Panc1 (cell line): Measurements from ENCODE around the gene C22orf39. TPM values are rescaled to one million over a fixed set of nuclear protein-coding genes. Genes with fewer than 3 reads are reported as not detected.

Experiments
- ATAC-seq: fragments of 200-7000 bp; cut with Tn5 transposase; 2 replicates; pipeline ENCODE4 v1.9.1; 2020; ENCODE audit warnings: mild to moderate bottlenecking, moderate library complexity
- BruUV-seq: library from RNA; stranded (reverse); fragments of 400-500 nt; replicated peaks from 2 replicates; lab custom pipeline; 2021; lab: Mats Ljungman, UMichigan
- CTCF ChIA-PET: fragments of 300-600 bp; sonication (Branson Sonifier 250); formaldehyde crosslinking; loops from one replicate; lab custom pipeline; 2022; ENCODE audit warnings: antibody characterized with exemption; lab: Charles Lee
- POLR2A ChIA-PET: fragments of 300-600 bp; sonication (Branson Sonifier 250); formaldehyde crosslinking; loops from one replicate; lab custom pipeline; 2022; ENCODE audit warnings: antibody characterized with exemption; lab: Charles Lee
- DNase-seq: peaks from one replicate; pipeline ENCODE4 v3.0.0-alpha.2; 2010; ENCODE audit warnings: low read depth, low spot score
- H3K27ac ChIP-seq: 2 replicates; pipeline ENCODE4 v1.5.1; 2011; ENCODE audit warnings: mild to moderate bottlenecking, low read length, inconsistent platforms
- H3K27me3 ChIP-seq: fragments of 200-500 bp; sonication (Bioruptor generic); 2 replicates; pipeline ENCODE4 v1.6.0; 2014; ENCODE audit warnings: low read length, inconsistent platforms; ENCODE audit not compliant: control insufficient read depth, insufficient read depth
- H3K36me3 ChIP-seq: fragments of 200-500 bp; sonication (Bioruptor generic); 2 replicates; pipeline ENCODE4 v1.5.1; 2014; ENCODE audit warnings: inconsistent platforms, mild to moderate bottlenecking, low read length, moderate library complexity; ENCODE audit not compliant: control insufficient read depth, insufficient read depth
- H3K4me1 ChIP-seq: 2 replicates; pipeline ENCODE4 v1.5.1; 2011; ENCODE audit warnings: inconsistent platforms, mild to moderate bottlenecking, low read length, moderate library complexity; ENCODE audit not compliant: control insufficient read depth, insufficient read depth
- H3K4me3 ChIP-seq, 2 experiments: 2 replicates each; pipeline ENCODE4 v1.5.1; 2011 to 2012; ENCODE audit warnings: low read depth in 2 of 2, low read length in 2 of 2, mild to moderate bottlenecking in 2 of 2, inconsistent platforms in 1 of 2, moderate library complexity in 1 of 2
- H3K9me3 ChIP-seq: fragments of 200-500 bp; sonication (Bioruptor generic); 2 replicates; pipeline ENCODE4 v1.5.1; 2014; ENCODE audit warnings: low read depth, mild to moderate bottlenecking, inconsistent platforms, low read length, moderate library complexity; ENCODE audit not compliant: control insufficient read depth, insufficient read depth
- POLR2AphosphoS5 ChIP-seq: IDR thresholded peaks from 2 replicates; pipeline ENCODE4 v1.6.1; 2012; ENCODE audit warnings: mild to moderate bottlenecking, low read depth, low read length, moderate library complexity
- REST ChIP-seq, 2 experiments: IDR thresholded peaks; 2 replicates each; pipeline ENCODE4 v1.6.1; 2011 to 2012; ENCODE audit warnings: low read depth in 2 of 2, control low read depth in 1 of 2, low read length in 1 of 2, mild to moderate bottlenecking in 1 of 2, moderate library complexity in 1 of 2; ENCODE audit not compliant: insufficient read depth in 1 of 2
- SIN3A ChIP-seq: IDR thresholded peaks from 2 replicates; pipeline ENCODE4 v1.6.1; 2012; ENCODE audit warnings: low read depth, mild to moderate bottlenecking, low read length, moderate library complexity, borderline replicate concordance; ENCODE audit not compliant: insufficient read depth
- TCF7L2 ChIP-seq: IDR thresholded peaks from 2 replicates; pipeline ENCODE4 v1.6.1; 2011; ENCODE audit warnings: mild to moderate bottlenecking, low read depth, low read length, inconsistent platforms
- in situ Hi-C: cut with HindIII; loops from 2 replicates; pipeline ENCODE4 v1.10.0; 2016; ENCODE audit warnings: low sequenced_read_pairs, low pct_unique_long_range_greater_than_20kb
- intact Hi-C: fragments of 100-400 bp; cut with micrococcal nuclease; formaldehyde crosslinking; loops from one replicate; pipeline ENCODE4 v1.10.0; 2022; ENCODE audit not compliant: unreplicated experiment
- total RNA-seq: library from RNA; stranded (reverse); gene quantifications from one replicate; pipeline ENCODE4 v1.2.1, GENCODE V29; 2021; ENCODE audit not compliant: unreplicated experiment
- TF ChIP-seq, protein P1 (sequence below): fragments of 450-650 bp; IDR thresholded peaks from 2 replicates; pipeline ENCODE4 v1.5.1; 2017; ENCODE audit warnings: mild to moderate bottlenecking

The C22orf39 gene
- total RNA-seq, 1 experiment from 2014 or later: 20.5 TPM

GRCh38 chr22:19454156-19454555 lies 6.6 kb upstream of the C22orf39 start:
- intact Hi-C loops: no loop called here
- no peak overlapping the region for H3K4me3 ChIP-seq
- POLR2A ChIA-PET: no interaction called here
- H3K4me1 ChIP-seq: no peaks in the 10 kb centered on the region
- ATAC-seq: no peak
- H3K9me3 ChIP-seq: no peaks in the 10 kb centered on the region
- no peak for DNase-seq
- TF ChIP-seq POLR2AphosphoS5 (no peak), TCF7L2 (no peak), REST (IDR thresholded peaks at IDR 0.05; ENCODE audit: insufficient read depth in 1 of 2, low read depth in 2 of 2, low read length in 1 of 2) (no peak), SIN3A (no peak)
- TF ChIP-seq, protein P1, sequence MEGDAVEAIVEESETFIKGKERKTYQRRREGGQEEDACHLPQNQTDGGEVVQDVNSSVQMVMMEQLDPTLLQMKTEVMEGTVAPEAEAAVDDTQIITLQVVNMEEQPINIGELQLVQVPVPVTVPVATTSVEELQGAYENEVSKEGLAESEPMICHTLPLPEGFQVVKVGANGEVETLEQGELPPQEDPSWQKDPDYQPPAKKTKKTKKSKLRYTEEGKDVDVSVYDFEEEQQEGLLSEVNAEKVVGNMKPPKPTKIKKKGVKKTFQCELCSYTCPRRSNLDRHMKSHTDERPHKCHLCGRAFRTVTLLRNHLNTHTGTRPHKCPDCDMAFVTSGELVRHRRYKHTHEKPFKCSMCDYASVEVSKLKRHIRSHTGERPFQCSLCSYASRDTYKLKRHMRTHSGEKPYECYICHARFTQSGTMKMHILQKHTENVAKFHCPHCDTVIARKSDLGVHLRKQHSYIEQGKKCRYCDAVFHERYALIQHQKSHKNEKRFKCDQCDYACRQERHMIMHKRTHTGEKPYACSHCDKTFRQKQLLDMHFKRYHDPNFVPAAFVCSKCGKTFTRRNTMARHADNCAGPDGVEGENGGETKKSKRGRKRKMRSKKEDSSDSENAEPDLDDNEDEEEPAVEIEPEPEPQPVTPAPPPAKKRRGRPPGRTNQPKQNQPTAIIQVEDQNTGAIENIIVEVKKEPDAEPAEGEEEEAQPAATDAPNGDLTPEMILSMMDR: no peak
- in situ Hi-C loops: no loop called here
- H3K27ac ChIP-seq: no peak overlapping the region
- no peaks in the 10 kb centered on the region for H3K27me3 ChIP-seq
- BruUV-seq: no TSS peak
- peaks cover 3% of the 10 kb centered on the region; the same call in 1 of the 2 replicates for H3K36me3 ChIP-seq
- CTCF ChIA-PET: no interaction called here

GRCh38 chr22:19453718-19454117 lies 6.2 kb upstream of the C22orf39 start:
- intact Hi-C loops (no loop called here), in situ Hi-C loops (no loop called here)
- Histone ChIP-seq H3K36me3 (peaks cover 3% of the 10 kb centered on the region; the same call in 1 of the 2 replicates), H3K9me3 (no peaks in the 10 kb centered on the region), H3K4me1 (peaks cover 2% of the 10 kb centered on the region; the same call in 1 of the 2 replicates), H3K4me3 (no peak overlapping the region), H3K27me3 (no peaks in the 10 kb centered on the region), H3K27ac (no peak overlapping the region)
- DNase-seq (no peak), ATAC-seq (no peak)
- BruUV-seq: no TSS peak
- no peak for TF ChIP-seq REST (IDR thresholded peaks at IDR 0.05; ENCODE audit: insufficient read depth in 1 of 2, low read depth in 2 of 2, low read length in 1 of 2)
- no peak for TF ChIP-seq TCF7L2
- TF ChIP-seq, protein P1: no peak
- no peak for TF ChIP-seq POLR2AphosphoS5
- no peak for TF ChIP-seq SIN3A
- ChIA-PET CTCF (no interaction called here), POLR2A (no interaction called here)
